Endothelial cell of umbilical vein (primary cell): ENCODE measurements around the gene AVL9. TPM values are rescaled to one million over a fixed set of nuclear protein-coding genes. Genes with fewer than 3 reads are reported as not detected.
A peak's percentile ranks its signal among the peaks of the same experiment; 100 is the strongest.

ENCODE experiments used
- BruUV-seq: library from RNA; stranded (reverse); fragments of 400-500 nt; replicated peaks from 2 replicates; lab custom pipeline; 2021; lab: Mats Ljungman, UMichigan
- CTCF ChIA-PET: fragments of 300-600, 350-600 bp; sonication (Branson Sonifier 250); formaldehyde crosslinking; loops from one replicate; lab custom pipeline; 2021; ENCODE audit warnings: antibody characterized with exemption, inconsistent platforms; lab: Charles Lee
- POLR2A ChIA-PET: fragments of 300-600, 350-600 bp; sonication (Branson Sonifier 250); formaldehyde crosslinking; loops from one replicate; lab custom pipeline; 2021; ENCODE audit warnings: antibody characterized with exemption, inconsistent platforms; lab: Charles Lee
- DNase-seq: peaks from one replicate; pipeline ENCODE4 v3.0.0-alpha.2; 2011; ENCODE audit warnings: low read depth, low spot score
- FAIRE-seq: peaks from 2 replicates; lab custom pipeline; 2011; peaks lifted over from hg19 to GRCh38; lab: Jason Lieb, UNC
- H2AFZ ChIP-seq: 2 replicates; pipeline ENCODE4 v1.6.0; 2012; ENCODE audit warnings: low read depth, low read length, control low read depth, inconsistent platforms
- H3K27ac ChIP-seq: 2 replicates; pipeline ENCODE4 v1.5.1; 2011; ENCODE audit warnings: low read depth, mild to moderate bottlenecking, control low read depth, low read length, moderate library complexity; ENCODE audit not compliant: insufficient read depth
- H3K27me3 ChIP-seq, 2 experiments: 2 replicates each; pipeline versions ENCODE4 v1.6.0 to v1.6.1; 2011; ENCODE audit warnings: low read length in 2 of 2, mixed read lengths in 1 of 2; ENCODE audit not compliant: control insufficient read depth in 2 of 2, insufficient read depth in 2 of 2
- H3K36me3 ChIP-seq, 2 experiments: 2 replicates in 1 of 2; 3 replicates in 1 of 2; pipeline ENCODE4 v1.5.1; 2011; ENCODE audit warnings: low read length in 2 of 2, mild to moderate bottlenecking in 1 of 2, moderate library complexity in 1 of 2; ENCODE audit not compliant: control insufficient read depth in 2 of 2, insufficient read depth in 2 of 2; ENCODE audit errors: extremely low read depth in 1 of 2
- H3K4me1 ChIP-seq: 3 replicates; pipeline ENCODE4 v1.5.1; 2011; ENCODE audit warnings: mild to moderate bottlenecking, low read length; ENCODE audit not compliant: control insufficient read depth, insufficient read depth; ENCODE audit errors: extremely low read depth
- H3K4me2 ChIP-seq: 2 replicates; pipeline ENCODE4 v1.6.1; 2011; ENCODE audit warnings: low read length, control low read depth, mixed read lengths; ENCODE audit not compliant: insufficient read depth
- H3K4me3 ChIP-seq, 3 experiments: fragments of 200-600 bp in 1 of 3; sonication (generic), shearing (Covaris generic) in 1 of 3; replicated peaks in 1 of 3; 2 replicates each; pipeline ENCODE4 v1.5.1; 2011 to 2016; ENCODE audit warnings: control low read depth in 3 of 3, low read length in 3 of 3, mild to moderate bottlenecking in 2 of 3, inconsistent platforms in 1 of 3, low read depth in 1 of 3, moderate library complexity in 1 of 3; ENCODE audit not compliant: insufficient read depth in 1 of 3
- H3K79me2 ChIP-seq: 2 replicates; pipeline ENCODE4 v1.6.0; 2012; ENCODE audit warnings: low read length, inconsistent platforms; ENCODE audit not compliant: control insufficient read depth, insufficient read depth
- H3K9ac ChIP-seq: replicated peaks from 2 replicates; pipeline ENCODE3; 2011; ENCODE audit warnings: low read length, control low read depth; ENCODE audit not compliant: insufficient read depth; ENCODE audit errors: extremely low read depth
- H3K9me1 ChIP-seq: replicated peaks from 3 replicates; pipeline ENCODE4 v1.6.0; 2011; ENCODE audit warnings: mild to moderate bottlenecking, low read length; ENCODE audit not compliant: control insufficient read depth, insufficient read depth; ENCODE audit errors: extremely low read depth
- H3K9me3 ChIP-seq: replicated peaks from 2 replicates; pipeline ENCODE4 v1.5.1; 2012; ENCODE audit warnings: low read length, inconsistent platforms; ENCODE audit not compliant: control insufficient read depth, insufficient read depth
- H4K20me1 ChIP-seq: replicated peaks from 2 replicates; pipeline ENCODE3; 2011; ENCODE audit warnings: mild to moderate bottlenecking, low read length; ENCODE audit not compliant: control insufficient read depth, insufficient read depth; ENCODE audit errors: extremely low read depth
- EZH2 ChIP-seq: IDR thresholded peaks from 2 replicates; pipeline ENCODE4 v1.6.1; 2012; ENCODE audit warnings: borderline replicate concordance, low read depth, mild to moderate bottlenecking, moderate library complexity, low read length, inconsistent platforms; ENCODE audit not compliant: severe bottlenecking
- FOS ChIP-seq: IDR thresholded peaks from 2 replicates; pipeline ENCODE4 v1.6.1; 2011; ENCODE audit warnings: mild to moderate bottlenecking, low read length, moderate library complexity, borderline replicate concordance; ENCODE audit not compliant: insufficient read depth
- GATA2 ChIP-seq: IDR thresholded peaks from 2 replicates; pipeline ENCODE4 v1.7.0; 2011; ENCODE audit warnings: low read depth, mild to moderate bottlenecking, moderate library complexity, mixed read lengths, low read length; ENCODE audit not compliant: insufficient read length, insufficient read depth
- JUN ChIP-seq: IDR thresholded peaks from 2 replicates; pipeline ENCODE4 v1.6.1; 2011; ENCODE audit warnings: borderline replicate concordance, low read depth; ENCODE audit not compliant: insufficient read length, insufficient read depth
- MYC ChIP-seq: IDR thresholded peaks from one replicate; pipeline ENCODE4 v1.6.1; 2011; ENCODE audit warnings: mild to moderate bottlenecking, low read depth, low read length
- POLR2A ChIP-seq: IDR thresholded peaks from 2 replicates; pipeline ENCODE4 v1.6.1; 2012; ENCODE audit warnings: low read depth, mild to moderate bottlenecking, control low read depth, low read length
- dilution Hi-C: fragments of 300-500 bp; cut with MboI; formaldehyde crosslinking; loops from one replicate; pipeline ENCODE4 v1.15.0; 2019; ENCODE audit warnings: low sequenced_read_pairs; ENCODE audit not compliant: extremely low pct_ligation_motif_present
- intact Hi-C: fragments of 100-400 bp; cut with micrococcal nuclease; formaldehyde crosslinking; loops from one replicate; pipeline ENCODE4 v1.10.0; 2022
- polyA plus RNA-seq, 4 experiments: library from polyadenylated mRNA; depleted of rRNA in 3 of 4; stranded (reverse) in 3 of 4; unstranded in 1 of 4; fragments of >200 nt; gene quantifications; 2 replicates each; pipeline versions ENCODE4 v1.2.1 to v1.2.3, GENCODE V29; 2011 to 2012; ENCODE audit warnings: missing spikeins in 1 of 4
- total RNA-seq: library from RNA; stranded (reverse); gene quantifications from 2 replicates; pipeline ENCODE4 v1.2.3, GENCODE V29; 2021
- TF ChIP-seq, protein P1 (sequence below): IDR thresholded peaks from 2 replicates; pipeline ENCODE4 v1.6.1; 2011; ENCODE audit not compliant: insufficient read depth, insufficient read length

The AVL9 gene
- total and polyA plus RNA-seq, 2 donors (not counting 3 experiments of a cell fraction or from before 2014, with no cell fraction given): 12.7 to 42.5 TPM

DNA sequence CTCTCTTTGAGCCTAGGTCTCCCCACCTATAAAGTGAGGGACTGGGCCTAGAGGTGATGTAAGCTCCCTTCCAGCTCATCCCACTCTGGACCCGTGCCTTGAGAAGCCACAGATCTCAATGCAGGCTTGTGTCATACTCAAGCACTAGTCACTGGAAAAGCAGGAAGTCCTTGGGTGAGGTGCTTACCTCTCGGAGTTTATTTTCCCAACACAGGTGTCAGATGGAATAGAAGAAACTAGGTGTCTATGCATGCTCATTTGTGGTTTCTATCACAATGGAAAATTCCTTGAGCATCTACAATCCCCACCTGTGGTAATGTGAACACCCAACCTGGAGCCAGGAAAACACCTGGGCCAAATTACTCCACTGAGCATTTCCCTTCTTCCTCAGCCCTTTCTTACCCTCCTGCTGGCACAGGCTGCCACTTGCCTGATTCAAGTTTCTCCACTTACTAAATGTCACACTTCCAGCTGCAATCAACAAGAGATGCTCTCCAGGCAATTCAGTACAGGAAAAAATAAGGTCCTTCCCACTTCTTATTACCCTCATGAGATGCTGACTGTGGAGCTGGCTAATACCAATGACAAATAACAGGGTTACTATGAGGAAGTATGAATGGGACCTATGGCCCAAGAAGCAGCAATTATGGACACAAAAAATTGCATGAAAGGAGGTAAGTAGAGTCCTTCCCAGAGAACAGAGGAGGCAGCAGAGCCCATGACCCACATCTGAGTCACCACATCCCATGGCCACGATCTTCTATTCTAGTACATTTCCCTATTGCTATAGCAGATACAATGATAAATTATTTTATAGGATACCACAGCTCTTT, 18.3 kb upstream of the AVL9 start:
- Histone ChIP-seq H3K9me3 (no peaks in the 10 kb centered on the region), H3K27me3 (peaks cover 0 to 3% of the 10 kb centered on the region in 2 experiments), H3K4me3 (no peak overlapping the region), H3K36me3 (no peaks in the 10 kb centered on the region), H3K4me2 (no peak overlapping the region), H2AFZ (no peak overlapping the region), H3K9me1 (no peaks in the 10 kb centered on the region), H3K4me1 (peaks cover 6% of the 10 kb centered on the region), H4K20me1 (no peaks in the 10 kb centered on the region), H3K9ac (no peak overlapping the region), H3K27ac (no peak overlapping the region), H3K79me2 (no peaks in the 10 kb centered on the region)
- peak; percentile 4 for FAIRE-seq
- dilution Hi-C loops: no loop called here
- POLR2A ChIA-PET: no interaction called here
- BruUV-seq: no TSS peak
- CTCF ChIA-PET: interaction anchor here (1.4 to 4.1 kb wide), 2 partner anchors 18 to 267 kb away, joined by 3 to 163 read pairs; no protein-coding TSS in a partner anchor
- DNase-seq: peak; percentile 49
- TF ChIP-seq JUN (peak; percentile 33), POLR2A (no peak), FOS (peak; percentile 65), EZH2 (no peak), GATA2 (no peak), MYC (no peak)
- TF ChIP-seq, protein P1, sequence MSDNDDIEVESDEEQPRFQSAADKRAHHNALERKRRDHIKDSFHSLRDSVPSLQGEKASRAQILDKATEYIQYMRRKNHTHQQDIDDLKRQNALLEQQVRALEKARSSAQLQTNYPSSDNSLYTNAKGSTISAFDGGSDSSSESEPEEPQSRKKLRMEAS: no peak
- intact Hi-C loops: loop anchor here (5.0 kb wide), 1 partner anchor 130 kb away; no protein-coding TSS in a partner anchor
